SU-DHL-6 (cell line): Measurements from ENCODE around the gene ZNF790.

ENCODE experiments used
- H2AFZ ChIP-seq: fragments of 200-600 bp; sonication (generic); 2 replicates; pipeline ENCODE4 v1.6.1; 2014; ENCODE audit warnings: low read depth, mild to moderate bottlenecking, moderate library complexity, mixed read lengths, antibody characterized with exemption, low read length; ENCODE audit not compliant: severe bottlenecking
- H3F3A ChIP-seq: fragments of 200-600 bp; shearing (Covaris generic); 2 replicates; pipeline ENCODE4 v1.6.0; 2016; ENCODE audit warnings: antibody characterized with exemption, mild to moderate bottlenecking; ENCODE audit not compliant: insufficient read depth
- H3K27ac ChIP-seq: fragments of 200-600 bp; sonication (generic); 2 replicates; pipeline ENCODE4 v1.5.1; 2016; ENCODE audit warnings: low read depth, mild to moderate bottlenecking, low read length, moderate library complexity, mixed read lengths
- H3K27me3 ChIP-seq: fragments of 200-600 bp; sonication (generic), shearing (Covaris generic); 2 replicates; pipeline ENCODE4 v1.6.0; 2014; ENCODE audit warnings: mild to moderate bottlenecking, low read length
- H3K36me3 ChIP-seq: fragments of 200-600 bp; sonication (generic); 2 replicates; pipeline ENCODE4 v1.6.1; 2014; ENCODE audit warnings: mild to moderate bottlenecking, low read length, mixed read lengths
- H3K4me2 ChIP-seq: fragments of 300-600, 200-600 bp; shearing (Covaris generic), sonication (generic); 2 replicates; pipeline ENCODE4 v1.6.0; 2014; ENCODE audit warnings: low read length, low read depth, mild to moderate bottlenecking; ENCODE audit not compliant: poor library complexity, severe bottlenecking
- H3K4me3 ChIP-seq: fragments of 200-600 bp; sonication (generic); 2 replicates; pipeline ENCODE4 v1.5.1; 2014; ENCODE audit warnings: antibody characterized with exemption, low read length, mild to moderate bottlenecking, mixed read lengths; ENCODE audit not compliant: insufficient read depth, poor library complexity, severe bottlenecking
- H3K79me2 ChIP-seq: fragments of 200-600 bp; sonication (generic); 2 replicates; pipeline ENCODE4 v1.6.1; 2014; ENCODE audit warnings: mild to moderate bottlenecking, low read length, moderate library complexity; ENCODE audit not compliant: insufficient read depth
- H3K9ac ChIP-seq: fragments of 200-600 bp; sonication (generic); 2 replicates; pipeline ENCODE4 v1.7.0; 2014; ENCODE audit warnings: mild to moderate bottlenecking, low read length
- H3K9me2 ChIP-seq: fragments of 200-600 bp; sonication (generic); replicated peaks from 2 replicates; pipeline ENCODE4 v1.6.1; 2014; ENCODE audit warnings: low read length; ENCODE audit not compliant: insufficient read depth
- H3K9me3 ChIP-seq: fragments of 200-600 bp; sonication (generic); 2 replicates; pipeline ENCODE4 v1.6.1; 2014; ENCODE audit warnings: low read length, mixed read lengths; ENCODE audit not compliant: insufficient read depth
- H4K20me1 ChIP-seq: fragments of 200-600 bp; sonication (generic); 2 replicates; pipeline ENCODE4 v1.6.1; 2014; ENCODE audit warnings: low read depth, mild to moderate bottlenecking, antibody characterized with exemption, low read length, moderate library complexity, mixed read lengths
- EZH2phosphoT487 ChIP-seq: fragments of 200-600 bp; sonication (generic), shearing (Covaris generic); conservative IDR thresholded peaks from 2 replicates; pipeline ENCODE4 v1.6.1; 2018; ENCODE audit warnings: mild to moderate bottlenecking, antibody characterized with exemption, low read length, moderate library complexity, mixed read lengths
- TF ChIP-seq, protein P1 (sequence below): fragments of 200-600 bp; sonication (generic); IDR thresholded peaks from one replicate; pipeline ENCODE4 v1.5.1; 2017; ENCODE audit warnings: antibody characterized with exemption, mild to moderate bottlenecking, low read length, moderate library complexity; ENCODE audit not compliant: insufficient read depth, poor library complexity, severe bottlenecking

ZNF790 gene

DNA sequence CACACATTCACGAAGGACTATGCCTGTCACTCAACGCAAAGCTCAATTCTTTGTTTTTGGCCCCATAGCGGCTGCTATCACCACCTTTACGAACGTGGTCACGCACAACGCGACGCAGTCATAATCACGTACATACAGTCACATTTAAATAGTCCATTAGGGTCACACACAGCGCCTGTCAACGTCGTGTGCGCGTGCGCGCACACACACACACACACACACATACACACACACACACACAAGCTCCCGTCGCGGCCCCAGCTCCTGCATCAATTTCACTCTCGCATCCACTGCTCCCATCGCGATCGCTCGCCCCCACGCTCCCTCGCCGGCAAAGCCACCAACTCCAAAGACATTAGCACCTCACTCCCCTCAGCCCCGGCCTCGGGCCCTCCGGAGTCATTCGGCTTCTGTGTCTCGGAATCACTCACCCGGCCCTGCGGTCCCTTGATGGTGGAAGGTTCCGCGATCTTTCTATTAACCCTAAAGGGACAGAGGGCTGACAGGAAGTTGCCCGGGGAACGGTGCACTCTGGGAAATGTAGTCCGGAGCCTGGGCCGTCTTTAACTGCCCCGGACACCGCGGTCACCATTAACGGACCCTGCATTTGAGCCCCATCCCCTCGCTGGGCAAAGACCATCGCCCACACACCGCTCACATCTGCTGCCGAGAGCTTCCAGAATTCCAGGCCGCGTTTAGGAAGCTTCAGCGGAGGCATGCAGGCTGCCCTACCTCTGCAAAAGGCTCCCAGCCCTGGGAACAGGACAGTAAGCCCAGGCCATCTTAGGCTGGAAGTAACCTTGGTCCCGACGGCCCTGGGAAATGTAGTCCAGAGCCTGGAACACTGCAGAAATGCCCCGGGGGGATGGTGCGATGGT is at the start of gene ZNF790:
Gene ZNF790, minus strand, starts transcription at position 482 of the 878 bp plus-strand sequence. CDS start 12,768 bp downstream, outside the sequence.
- H3K27ac ChIP-seq: peak within 1 kb of the TSS; percentile 58
- peak within 1 kb of the TSS; percentile 66 for H3K4me2 ChIP-seq
- peak within 1 kb of the TSS; percentile 73 for H3K4me3 ChIP-seq
- TF ChIP-seq, protein P1, sequence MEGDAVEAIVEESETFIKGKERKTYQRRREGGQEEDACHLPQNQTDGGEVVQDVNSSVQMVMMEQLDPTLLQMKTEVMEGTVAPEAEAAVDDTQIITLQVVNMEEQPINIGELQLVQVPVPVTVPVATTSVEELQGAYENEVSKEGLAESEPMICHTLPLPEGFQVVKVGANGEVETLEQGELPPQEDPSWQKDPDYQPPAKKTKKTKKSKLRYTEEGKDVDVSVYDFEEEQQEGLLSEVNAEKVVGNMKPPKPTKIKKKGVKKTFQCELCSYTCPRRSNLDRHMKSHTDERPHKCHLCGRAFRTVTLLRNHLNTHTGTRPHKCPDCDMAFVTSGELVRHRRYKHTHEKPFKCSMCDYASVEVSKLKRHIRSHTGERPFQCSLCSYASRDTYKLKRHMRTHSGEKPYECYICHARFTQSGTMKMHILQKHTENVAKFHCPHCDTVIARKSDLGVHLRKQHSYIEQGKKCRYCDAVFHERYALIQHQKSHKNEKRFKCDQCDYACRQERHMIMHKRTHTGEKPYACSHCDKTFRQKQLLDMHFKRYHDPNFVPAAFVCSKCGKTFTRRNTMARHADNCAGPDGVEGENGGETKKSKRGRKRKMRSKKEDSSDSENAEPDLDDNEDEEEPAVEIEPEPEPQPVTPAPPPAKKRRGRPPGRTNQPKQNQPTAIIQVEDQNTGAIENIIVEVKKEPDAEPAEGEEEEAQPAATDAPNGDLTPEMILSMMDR: no peak
- TF ChIP-seq EZH2phosphoT487: no peak
- H3K27me3 ChIP-seq: no peaks in the 10 kb centered on the region
- H3K9me2 ChIP-seq: no peaks in the 10 kb centered on the region
- H4K20me1 ChIP-seq: no peaks in the 10 kb centered on the region
- peaks cover 15% of the 10 kb centered on the region for H3K36me3 ChIP-seq
- no peaks in the 10 kb centered on the region for H3F3A ChIP-seq
- H3K9ac ChIP-seq: peak within 1 kb of the TSS; percentile 64
- H3K79me2 ChIP-seq: no peaks in the 10 kb centered on the region; the same call in 1 of the 2 replicates
- H3K9me3 ChIP-seq: peaks cover 12% of the 10 kb centered on the region; the same call in 1 of the 2 replicates
- H2AFZ ChIP-seq: peak within 1 kb of the TSS; percentile 86

DNA sequence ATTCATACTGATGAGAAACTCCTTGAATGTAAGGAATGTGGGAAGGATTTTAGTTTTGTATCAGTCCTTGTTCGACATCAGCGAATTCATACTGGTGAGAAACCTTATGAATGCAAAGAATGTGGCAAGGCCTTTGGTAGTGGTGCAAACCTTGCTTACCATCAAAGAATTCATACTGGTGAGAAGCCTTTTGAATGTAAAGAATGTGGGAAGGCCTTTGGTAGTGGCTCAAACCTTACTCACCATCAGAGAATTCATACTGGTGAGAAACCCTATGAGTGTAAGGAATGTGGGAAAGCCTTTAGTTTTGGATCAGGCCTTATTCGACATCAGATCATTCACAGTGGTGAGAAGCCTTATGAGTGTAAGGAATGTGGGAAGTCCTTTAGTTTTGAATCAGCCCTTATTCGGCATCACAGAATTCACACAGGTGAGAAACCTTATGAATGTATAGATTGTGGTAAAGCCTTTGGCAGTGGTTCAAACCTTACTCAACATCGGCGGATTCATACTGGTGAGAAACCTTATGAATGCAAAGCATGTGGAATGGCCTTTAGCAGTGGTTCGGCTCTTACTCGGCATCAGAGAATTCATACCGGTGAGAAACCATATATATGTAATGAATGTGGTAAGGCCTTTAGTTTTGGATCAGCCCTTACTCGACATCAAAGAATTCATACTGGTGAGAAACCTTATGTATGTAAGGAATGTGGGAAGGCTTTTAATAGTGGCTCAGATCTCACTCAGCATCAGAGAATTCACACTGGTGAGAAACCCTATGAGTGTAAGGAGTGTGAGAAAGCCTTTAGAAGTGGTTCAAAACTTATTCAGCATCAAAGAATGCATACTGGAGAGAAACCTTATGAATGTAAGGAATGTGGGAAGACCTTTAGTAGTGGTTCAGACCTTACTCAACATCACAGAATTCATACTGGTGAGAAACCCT is 39.1 kb upstream of the ZNF790 start:
- Histone ChIP-seq H3K36me3 (peaks cover 42% of the 10 kb centered on the region), H3K9me3 (peaks cover 46% of the 10 kb centered on the region), H3K4me2 (no peak overlapping the region), H3F3A (no peaks in the 10 kb centered on the region), H3K79me2 (no peaks in the 10 kb centered on the region), H3K27ac (no peak overlapping the region), H3K27me3 (no peaks in the 10 kb centered on the region), H3K9ac (no peak overlapping the region), H2AFZ (no peak overlapping the region), H3K4me3 (no peak overlapping the region), H3K9me2 (no peaks in the 10 kb centered on the region), H4K20me1 (no peaks in the 10 kb centered on the region)
- no peak for TF ChIP-seq EZH2phosphoT487
- TF ChIP-seq, protein P1: no peak

DNA sequence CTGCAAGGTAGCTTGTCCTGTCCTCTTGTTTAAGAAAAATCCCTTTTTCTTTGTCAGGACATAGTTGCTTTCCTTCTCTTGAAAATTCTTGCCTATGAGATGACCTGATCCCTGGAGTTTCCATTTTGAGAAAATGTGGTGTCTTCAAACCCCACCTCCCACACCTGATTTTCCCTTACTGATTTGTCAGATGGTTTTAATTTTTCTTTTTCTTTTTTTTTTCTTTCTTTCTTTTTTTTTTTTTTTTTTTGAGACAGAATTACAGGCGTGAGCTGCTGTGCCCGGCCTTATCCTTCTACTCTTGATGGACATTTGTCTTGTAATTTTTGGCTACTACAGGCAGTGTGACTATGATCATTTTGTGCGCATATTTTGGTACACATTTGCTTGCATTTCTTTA is 13.7 kb upstream of the ZNF790 start:
- Histone ChIP-seq H3K4me2 (peak overlapping the region; percentile 75), H3K9ac (no peak overlapping the region), H2AFZ (no peak overlapping the region), H3F3A (no peaks in the 10 kb centered on the region), H3K27me3 (no peaks in the 10 kb centered on the region), H3K4me3 (peak overlapping the region; percentile 88), H3K9me2 (no peaks in the 10 kb centered on the region), H4K20me1 (no peaks in the 10 kb centered on the region), H3K9me3 (no peaks in the 10 kb centered on the region), H3K79me2 (peaks cover 16% of the 10 kb centered on the region; the same call in 1 of the 2 replicates), H3K27ac (no peak overlapping the region), H3K36me3 (peaks cover 16% of the 10 kb centered on the region)
- TF ChIP-seq EZH2phosphoT487: no peak
- TF ChIP-seq, protein P1: no peak
